HG03045 (cell line): ENCODE measurements around the gene UBR1.
"Not testable (repeated sequence)": the region's sequence is repeated elsewhere in the genome, so short reads cannot be mapped to it uniquely, and the experiment has no call there.

Experiments used
- ATAC-seq: cut with Tn5 transposase; IDR thresholded peaks from one replicate; pipeline ENCODE4 v1.9.1; 2021; ENCODE audit warnings: mild to moderate bottlenecking, moderate library complexity; ENCODE audit not compliant: unreplicated experiment

Gene UBR1

GRCh38 chr15:42979113-42979512, 126.7 kb downstream of the UBR1 start:
- not testable (repeated sequence) for ATAC-seq

- ATAC-seq, result no peak
Observed at GRCh38 chr15:42974202-42974862, 131.5 kb downstream of the UBR1 start.

DNA sequence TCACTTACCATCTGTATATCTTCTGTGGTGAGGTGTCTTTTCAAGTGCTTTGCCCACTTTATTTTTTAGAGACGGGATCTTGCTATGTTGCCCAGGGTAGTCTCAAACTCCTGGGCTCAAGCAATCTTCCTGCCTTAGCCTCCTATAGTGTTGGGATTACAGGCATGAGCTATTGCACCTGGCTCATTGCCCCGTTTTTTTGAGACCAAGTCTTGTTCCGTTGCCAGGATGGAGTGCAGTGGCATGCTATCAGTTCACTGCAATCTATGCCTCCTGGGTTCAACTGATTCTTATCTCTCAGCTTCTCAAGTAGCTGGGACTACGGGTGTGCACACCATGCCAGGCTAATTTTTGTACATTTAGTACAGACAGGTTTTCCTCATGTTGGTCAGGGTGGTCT, 132.7 kb downstream of the UBR1 start:
- ATAC-seq, result no peak

- no peak for ATAC-seq
Observed at GRCh38 chr15:42971830-42972229, 134.0 kb downstream of the UBR1 start.

DNA sequence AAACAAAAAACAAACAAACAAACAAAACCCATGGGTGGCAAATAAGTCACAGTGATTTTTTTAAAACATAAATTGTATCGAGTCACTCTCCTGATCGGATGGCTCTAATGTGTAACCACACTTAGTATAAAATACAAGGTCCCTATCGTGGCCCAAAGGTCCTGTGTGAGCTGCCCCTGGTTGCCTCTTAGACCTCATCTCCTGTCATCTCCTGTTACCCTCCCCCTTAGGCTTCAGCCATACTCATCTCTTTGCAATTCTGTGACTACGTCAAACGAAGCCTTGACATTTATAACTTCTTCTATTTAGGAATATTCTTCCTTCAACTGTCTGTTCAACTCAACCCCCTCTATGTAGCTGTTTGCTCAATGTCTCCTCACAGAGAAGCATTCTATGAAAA, 141.4 kb downstream of the UBR1 start:
- no peak for ATAC-seq

- no peak for ATAC-seq
Observed at GRCh38 chr15:42955518-42955917, 150.3 kb downstream of the UBR1 start.

- ATAC-seq, result no peak
Observed at GRCh38 chr15:42954291-42954690, 151.5 kb downstream of the UBR1 start.

- not testable (repeated sequence) for ATAC-seq
Observed at GRCh38 chr15:42948898-42949297, 156.9 kb downstream of the UBR1 start.

DNA sequence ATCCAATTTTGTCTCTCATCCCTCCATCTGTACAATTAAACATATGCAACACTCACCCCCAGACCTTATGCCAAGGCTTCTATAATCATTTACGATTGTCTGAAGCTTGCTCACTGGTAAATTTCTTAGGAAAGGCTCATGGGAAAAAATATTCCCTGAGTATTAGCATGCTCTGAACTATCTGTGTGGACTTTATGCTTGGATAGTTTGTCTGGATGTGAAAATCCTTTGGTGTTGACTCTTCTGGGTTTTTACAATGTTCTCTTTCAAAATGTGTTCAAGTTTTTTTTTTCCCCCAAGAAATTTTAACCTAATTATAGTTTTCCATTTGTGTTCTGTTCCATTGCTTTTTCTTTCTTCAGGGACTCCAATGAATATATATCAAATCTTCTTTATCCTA, 165.3 kb downstream of the UBR1 start:
- no peak for ATAC-seq

DNA sequence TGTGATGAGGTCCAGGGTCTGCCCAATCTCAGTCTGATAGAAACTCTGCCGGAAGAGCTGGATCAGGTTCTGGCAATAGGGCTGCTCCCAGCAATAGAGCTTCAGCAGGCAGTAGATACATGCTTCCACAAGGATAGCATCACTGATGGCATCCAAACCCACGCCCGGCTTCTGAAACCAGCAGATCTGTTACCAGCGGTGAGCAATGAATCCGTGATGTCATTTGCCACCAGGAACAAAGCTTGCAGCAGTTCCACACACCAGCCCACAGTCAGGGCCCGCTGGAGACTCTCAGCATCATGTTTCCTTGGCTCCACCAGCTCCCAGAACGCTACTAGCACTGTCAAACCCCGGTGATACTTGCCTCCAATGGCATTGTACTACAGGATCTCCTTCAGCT, 166.0 kb downstream of the UBR1 start:
- ATAC-seq, result no peak

DNA sequence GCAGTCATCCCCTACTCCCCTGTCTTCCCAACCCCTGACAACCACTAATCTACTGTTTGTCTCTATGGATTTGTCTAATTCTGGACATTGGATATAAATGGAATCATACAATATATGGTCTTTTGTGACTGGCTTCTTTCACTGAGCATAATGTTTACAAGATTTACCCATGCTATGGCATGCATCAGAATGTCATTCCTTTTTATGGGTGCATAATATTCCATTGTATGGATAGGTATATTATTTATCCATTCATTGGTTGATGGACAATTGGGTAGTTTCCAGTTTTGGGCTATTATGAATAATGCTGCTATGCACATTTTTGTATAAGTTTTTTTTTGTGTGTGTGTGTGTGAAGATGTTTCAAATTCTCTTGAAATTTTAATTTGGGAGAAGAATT, 168.7 kb downstream of the UBR1 start:
- ATAC-seq, result no peak

DNA sequence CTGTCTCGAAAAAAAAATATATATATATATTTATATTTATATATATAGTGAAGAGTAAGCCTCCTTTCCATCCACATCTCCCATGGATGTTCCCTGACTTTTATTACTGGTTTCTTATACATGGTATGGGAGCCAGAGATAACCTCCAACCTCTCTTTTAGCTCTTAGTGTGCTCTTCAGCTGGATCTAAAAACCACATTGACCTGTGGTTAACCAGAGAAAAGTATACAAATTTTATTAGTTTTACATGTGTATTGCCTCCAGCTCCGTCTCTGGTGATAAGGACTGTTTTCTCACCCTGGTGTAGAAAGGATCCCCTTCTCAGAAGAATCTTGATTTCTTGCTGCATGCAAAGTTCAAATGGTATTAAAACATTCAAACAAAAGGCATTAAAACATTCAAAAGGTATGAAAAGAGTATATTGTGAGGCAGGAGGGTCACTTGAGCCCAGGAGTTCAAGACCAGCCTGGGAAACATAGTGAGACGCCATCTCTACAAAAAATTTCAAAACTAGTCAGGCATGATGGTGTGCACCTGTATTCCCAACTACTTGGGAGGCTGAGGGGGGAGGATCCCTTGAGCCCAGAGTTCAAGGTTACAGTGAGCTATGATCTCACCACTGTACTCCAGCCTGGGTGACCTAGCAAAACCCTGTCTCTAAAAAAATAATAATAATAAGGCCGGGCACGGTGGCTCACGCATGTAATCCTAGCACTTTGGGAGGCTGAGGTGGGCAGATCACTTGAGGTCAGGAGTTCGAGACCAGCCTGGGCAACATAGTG, 171.8 kb downstream of the UBR1 start:
- ATAC-seq, result no peak

DNA sequence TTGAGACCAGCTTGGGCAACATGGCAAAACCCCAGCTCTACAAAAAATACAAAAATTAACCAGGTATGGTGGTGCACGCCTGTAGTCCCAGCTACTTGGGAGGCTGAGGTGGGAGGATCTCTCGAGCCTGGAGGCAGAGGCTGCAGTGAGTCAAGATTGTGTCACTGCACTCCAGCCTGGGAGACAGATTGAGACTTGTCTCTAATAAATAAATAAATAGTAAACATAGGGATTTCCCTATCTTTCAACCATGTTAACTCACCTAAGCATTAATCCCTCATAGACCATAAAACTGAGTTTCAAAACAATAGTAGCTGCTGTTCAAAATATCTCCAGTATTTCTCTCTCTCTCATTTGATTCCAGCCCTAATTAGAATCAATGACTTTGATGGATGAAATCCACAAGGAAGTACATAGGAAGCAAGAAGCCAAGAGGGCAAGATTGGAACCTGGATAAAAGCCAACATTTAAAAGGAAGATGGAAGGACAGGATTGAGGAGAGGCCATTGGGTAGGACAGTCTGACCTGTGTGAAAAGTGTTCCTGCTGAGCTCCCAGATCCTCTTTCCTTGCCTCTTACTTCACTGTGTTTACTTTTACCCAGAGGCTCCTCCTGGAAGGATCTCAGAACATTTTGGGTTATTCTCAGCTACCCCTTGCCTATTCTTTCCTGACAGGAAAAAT, 172.9 kb downstream of the UBR1 start:
- ATAC-seq, result no peak

DNA sequence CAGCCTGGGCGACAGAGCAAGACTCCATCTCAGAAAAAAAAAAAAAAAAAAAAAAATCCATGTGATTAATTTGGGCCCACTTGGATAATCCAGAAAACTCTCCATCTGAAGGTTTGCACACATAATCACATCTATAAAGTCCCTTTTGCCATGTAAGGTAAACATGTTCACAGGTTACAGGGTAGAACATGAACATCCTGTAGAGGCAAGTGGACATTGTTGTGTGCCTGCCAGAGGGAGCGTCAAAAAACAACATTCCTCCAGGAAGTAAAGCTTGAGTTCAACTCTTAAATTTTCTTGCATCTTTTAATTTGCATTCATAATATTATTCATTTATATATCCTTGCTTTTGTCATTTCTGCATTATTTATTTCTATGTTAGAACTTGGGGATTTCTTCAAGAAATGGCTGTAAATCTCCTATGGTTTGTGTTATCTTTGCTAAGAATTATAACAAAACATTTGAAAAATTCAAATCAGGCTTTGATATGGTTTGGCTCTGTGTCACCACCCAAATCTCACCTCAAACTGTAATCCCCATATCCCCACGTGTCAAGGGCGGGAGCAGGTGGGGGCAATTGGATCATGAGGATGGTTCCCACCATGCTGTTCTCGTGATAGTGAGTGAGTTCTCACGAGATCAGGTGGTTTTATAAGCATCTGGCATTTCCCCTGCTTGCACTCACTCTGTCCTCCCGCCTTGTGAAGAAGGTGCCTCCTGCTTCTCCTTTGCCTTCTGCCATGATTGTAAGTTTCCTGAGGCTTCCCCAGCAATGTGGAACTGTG, 173.9 kb downstream of the UBR1 start:
- ATAC-seq, result no peak

DNA sequence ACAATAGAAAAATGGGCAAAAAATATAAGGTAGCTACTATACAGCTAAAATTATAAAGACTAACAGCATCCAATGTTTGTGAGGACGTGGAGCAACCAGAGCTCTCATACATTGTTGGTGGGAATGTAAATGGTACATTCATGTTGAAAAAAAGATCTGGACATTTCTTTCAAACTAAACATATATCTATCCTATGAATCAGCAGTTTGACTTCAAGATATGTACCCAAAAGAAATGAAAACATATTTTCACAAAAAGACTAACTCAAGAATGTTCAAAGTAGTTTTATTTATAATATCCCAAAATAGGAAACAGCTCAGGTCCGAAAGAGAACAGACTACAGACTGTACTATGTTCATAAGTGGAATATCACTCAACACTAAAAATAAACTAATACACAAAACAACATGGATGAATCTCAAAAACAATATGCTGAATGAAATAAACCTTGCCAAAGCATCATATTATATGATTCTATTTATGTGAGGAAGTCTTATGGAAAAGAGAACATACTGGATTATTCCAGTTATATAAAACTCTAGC, 176.5 kb downstream of the UBR1 start:
- no peak for ATAC-seq

GRCh38 chr15:42921342-42921731, 184.5 kb downstream of the UBR1 start:
- ATAC-seq, result no peak

- ATAC-seq, result peak; percentile 96
Observed at GRCh38 chr15:42920519-42921341, 185.1 kb downstream of the UBR1 start, which contains the start of gene TTBK2. TSS of gene TTBK2 (minus strand) at chr15:42920778. CDS start at chr15:42878617, 42,161 bp downstream.

DNA sequence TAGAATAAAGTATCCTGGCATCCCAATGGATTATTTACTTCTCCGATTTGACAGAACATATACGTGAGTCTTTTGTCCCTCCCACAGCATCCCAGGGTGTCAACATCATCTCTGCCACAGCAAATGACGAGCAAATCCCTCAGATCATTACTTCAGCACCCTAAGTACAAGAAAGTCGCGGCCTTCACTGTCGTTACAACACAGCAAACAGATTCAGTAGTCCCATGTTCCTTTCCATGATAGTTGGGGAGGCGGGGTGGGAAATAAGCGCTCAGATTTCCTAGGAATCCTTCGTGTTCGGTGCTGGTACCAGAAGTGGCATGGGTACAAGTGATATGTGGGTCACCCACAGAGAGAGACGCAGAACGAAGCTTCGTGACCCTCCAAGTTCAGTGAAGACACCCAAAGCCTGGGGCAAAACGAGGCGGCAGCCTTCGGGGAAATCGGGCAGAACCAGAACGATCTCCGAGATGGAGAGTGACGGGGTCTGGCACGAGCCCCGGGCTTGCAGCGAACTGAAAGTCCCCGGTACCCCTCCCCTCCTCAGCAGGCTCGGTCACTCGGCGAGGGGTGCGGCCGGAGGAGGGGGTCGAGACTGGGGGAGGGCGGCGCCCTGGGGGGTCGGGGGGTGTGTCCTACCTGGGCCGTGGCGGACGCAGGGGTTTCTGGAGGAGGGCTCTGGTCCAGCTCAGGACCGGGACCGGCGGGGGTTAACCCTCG, 185.9 kb downstream of the UBR1 start:
- ATAC-seq, result peak; percentile 29

- ATAC-seq, result no peak
Observed at GRCh38 chr15:42919308-42919707, 186.5 kb downstream of the UBR1 start.
